Astrocyte (in vitro differentiated cells and primary cell): ENCODE results near the gene CYP26C1.

Experiments
- CTCF ChIP-seq: IDR thresholded peaks from 2 replicates; pipeline ENCODE4 v1.5.1; 2011; ENCODE audit warnings: low read depth, mild to moderate bottlenecking, inconsistent platforms, low read length, moderate library complexity; ENCODE audit not compliant: insufficient read depth
- EZH2 ChIP-seq: IDR thresholded peaks from 2 replicates; pipeline ENCODE4 v1.6.1; 2012; ENCODE audit warnings: mild to moderate bottlenecking, low read length, inconsistent platforms; ENCODE audit not compliant: insufficient read depth

- no peak for TF ChIP-seq CTCF
- no peak for TF ChIP-seq EZH2
Measured at GRCh38 chr10:93023013-93023650, 37.5 kb upstream of the CYP26C1 start.
